Measurements from ENCODE around the gene CAMK1D.

Gene CAMK1D

GRCh38 chr10:12501841-12502525 is 152.6 kb downstream of the CAMK1D start:
- Mint-ChIP-seq H3K27ac (no peak overlapping the region), H3K27me3 (no peaks in the 10 kb centered on the region), H3K4me3 (no peak overlapping the region), H3K9me3 (no peaks in the 10 kb centered on the region), H3K36me3 (ENCODE audit: low read depth) (no peaks in the 10 kb centered on the region), H3K4me1 (ENCODE audit: low read depth) (peaks cover 46% of the 10 kb centered on the region)

- Mint-ChIP-seq H3K4me1 (ENCODE audit: low read depth) (peaks cover 53% of the 10 kb centered on the region), H3K27me3 (no peaks in the 10 kb centered on the region), H3K27ac (no peak overlapping the region)
Measured at GRCh38 chr10:12502526-12503274, 153.4 kb downstream of the CAMK1D start.

GRCh38 chr10:12503311-12503710 is 154.0 kb downstream of the CAMK1D start:
- Mint-ChIP-seq H3K27me3 (no peaks in the 10 kb centered on the region), H3K4me1 (ENCODE audit: low read depth) (peaks cover 54% of the 10 kb centered on the region), H3K36me3 (ENCODE audit: low read depth) (peaks cover 4% of the 10 kb centered on the region), H3K27ac (no peak overlapping the region), H3K9me3 (no peaks in the 10 kb centered on the region), H3K4me3 (no peak overlapping the region)

More at GRCh38 chr10:12502526-12503274, 153.4 kb downstream of the CAMK1D start:
- Mint-ChIP-seq H3K36me3 (ENCODE audit: low read depth) (no peaks in the 10 kb centered on the region), H3K9me3 (no peaks in the 10 kb centered on the region), H3K4me3 (no peak overlapping the region)

DNA sequence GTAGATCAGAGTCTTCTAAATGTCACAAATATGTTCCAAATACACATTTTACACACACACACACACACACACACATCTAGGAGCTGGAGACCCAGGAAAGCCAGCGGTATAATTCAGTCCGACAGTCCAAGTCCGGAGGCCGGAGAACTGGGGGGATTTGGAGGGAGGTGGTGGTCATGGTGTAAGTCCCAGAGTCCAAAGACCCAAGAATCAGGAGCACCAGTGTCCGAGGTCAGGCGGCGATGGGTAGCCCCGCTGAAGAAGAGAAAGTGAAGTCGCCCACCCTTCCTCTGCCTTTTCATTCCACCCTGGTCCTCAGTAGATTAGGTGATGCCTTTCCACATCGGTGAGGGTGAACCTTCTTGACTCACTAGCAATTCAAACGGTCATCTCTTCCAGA is 154.8 kb downstream of the CAMK1D start:
- peaks cover 7% of the 10 kb centered on the region for H3K36me3 Mint-ChIP-seq (ENCODE audit: low read depth)
- H3K27me3 Mint-ChIP-seq: no peaks in the 10 kb centered on the region
- H3K4me1 Mint-ChIP-seq (ENCODE audit: low read depth): peaks cover 52% of the 10 kb centered on the region
- H3K27ac Mint-ChIP-seq: no peak overlapping the region
- no peaks in the 10 kb centered on the region for H3K9me3 Mint-ChIP-seq
- H3K4me3 Mint-ChIP-seq: no peak overlapping the region

- Mint-ChIP-seq H3K27me3 (no peaks in the 10 kb centered on the region), H3K36me3 (ENCODE audit: low read depth) (peaks cover 7% of the 10 kb centered on the region), H3K4me3 (no peak overlapping the region), H3K4me1 (ENCODE audit: low read depth) (peaks cover 52% of the 10 kb centered on the region), H3K9me3 (no peaks in the 10 kb centered on the region), H3K27ac (no peak overlapping the region)
Measured at GRCh38 chr10:12504628-12505027, 155.3 kb downstream of the CAMK1D start.

DNA sequence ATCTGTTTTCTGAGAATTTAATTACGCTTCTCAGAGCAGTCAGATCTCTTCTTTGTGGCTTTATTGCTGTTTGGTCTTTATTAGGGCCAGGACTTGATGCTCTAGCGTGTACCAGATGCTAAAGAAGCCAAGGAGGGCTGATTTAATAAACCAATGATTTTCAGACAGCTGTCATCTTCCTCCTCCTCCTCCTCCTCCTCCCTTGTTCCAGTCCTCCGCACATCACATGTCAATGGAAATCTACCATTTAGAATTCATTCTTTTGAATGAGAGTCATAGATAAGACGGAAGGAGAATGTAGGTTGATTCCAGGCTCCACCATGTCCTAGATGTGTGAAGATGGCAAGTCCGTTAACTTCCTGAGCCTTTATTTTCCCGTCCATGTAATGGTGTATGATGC is 156.3 kb downstream of the CAMK1D start:
- Mint-ChIP-seq H3K27me3 (no peaks in the 10 kb centered on the region), H3K4me3 (no peak overlapping the region), H3K9me3 (no peaks in the 10 kb centered on the region), H3K4me1 (ENCODE audit: low read depth) (peaks cover 56% of the 10 kb centered on the region), H3K36me3 (ENCODE audit: low read depth) (peaks cover 7% of the 10 kb centered on the region), H3K27ac (no peak overlapping the region)

- H3K4me1 Mint-ChIP-seq (ENCODE audit: low read depth): peaks cover 50% of the 10 kb centered on the region
- H3K4me3 Mint-ChIP-seq: no peak overlapping the region
- peaks cover 7% of the 10 kb centered on the region for H3K36me3 Mint-ChIP-seq (ENCODE audit: low read depth)
- peak overlapping the region; percentile 14 for H3K27ac Mint-ChIP-seq
- H3K9me3 Mint-ChIP-seq: no peaks in the 10 kb centered on the region
- H3K27me3 Mint-ChIP-seq: no peaks in the 10 kb centered on the region
Measured at GRCh38 chr10:12507165-12507850, 158.0 kb downstream of the CAMK1D start.

- Mint-ChIP-seq H3K27ac (no peak overlapping the region), H3K27me3 (no peaks in the 10 kb centered on the region), H3K36me3 (ENCODE audit: low read depth) (peaks cover 7% of the 10 kb centered on the region), H3K4me3 (no peak overlapping the region), H3K9me3 (no peaks in the 10 kb centered on the region), H3K4me1 (ENCODE audit: low read depth) (peaks cover 49% of the 10 kb centered on the region)
Measured at GRCh38 chr10:12508165-12508564, 158.8 kb downstream of the CAMK1D start.

GRCh38 chr10:12509016-12509793 is 159.9 kb downstream of the CAMK1D start:
- H3K27me3 Mint-ChIP-seq: no peaks in the 10 kb centered on the region
- H3K36me3 Mint-ChIP-seq (ENCODE audit: low read depth): peaks cover 7% of the 10 kb centered on the region
- H3K27ac Mint-ChIP-seq: no peak overlapping the region
- H3K4me3 Mint-ChIP-seq: no peak overlapping the region
- no peaks in the 10 kb centered on the region for H3K9me3 Mint-ChIP-seq
- H3K4me1 Mint-ChIP-seq (ENCODE audit: low read depth): peaks cover 52% of the 10 kb centered on the region

DNA sequence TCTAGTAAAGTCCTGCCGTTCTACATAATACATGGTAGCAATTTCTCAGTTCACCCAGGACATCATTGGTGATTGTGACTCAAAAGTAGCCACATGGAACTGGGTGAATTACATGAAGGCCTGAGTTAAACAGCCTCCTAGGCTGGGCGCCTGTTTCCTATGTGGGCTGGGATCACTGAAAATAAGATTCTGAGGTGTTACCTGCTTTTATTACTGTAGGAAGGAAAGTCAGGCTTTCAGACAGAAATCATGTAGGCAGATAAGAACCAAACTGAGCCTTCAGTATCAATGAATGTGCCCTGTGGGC is 160.4 kb downstream of the CAMK1D start:
- Mint-ChIP-seq H3K36me3 (ENCODE audit: low read depth) (peaks cover 7% of the 10 kb centered on the region), H3K9me3 (no peaks in the 10 kb centered on the region), H3K27me3 (no peaks in the 10 kb centered on the region), H3K27ac (no peak overlapping the region), H3K4me1 (ENCODE audit: low read depth) (peaks cover 55% of the 10 kb centered on the region), H3K4me3 (no peak overlapping the region)

- Mint-ChIP-seq H3K27ac (peak overlapping the region; percentile 74), H3K36me3 (ENCODE audit: low read depth) (peaks cover 7% of the 10 kb centered on the region), H3K9me3 (no peaks in the 10 kb centered on the region), H3K27me3 (no peaks in the 10 kb centered on the region), H3K4me1 (ENCODE audit: low read depth) (peaks cover 48% of the 10 kb centered on the region), H3K4me3 (no peak overlapping the region)
Measured at GRCh38 chr10:12510501-12510941, 161.2 kb downstream of the CAMK1D start.

DNA sequence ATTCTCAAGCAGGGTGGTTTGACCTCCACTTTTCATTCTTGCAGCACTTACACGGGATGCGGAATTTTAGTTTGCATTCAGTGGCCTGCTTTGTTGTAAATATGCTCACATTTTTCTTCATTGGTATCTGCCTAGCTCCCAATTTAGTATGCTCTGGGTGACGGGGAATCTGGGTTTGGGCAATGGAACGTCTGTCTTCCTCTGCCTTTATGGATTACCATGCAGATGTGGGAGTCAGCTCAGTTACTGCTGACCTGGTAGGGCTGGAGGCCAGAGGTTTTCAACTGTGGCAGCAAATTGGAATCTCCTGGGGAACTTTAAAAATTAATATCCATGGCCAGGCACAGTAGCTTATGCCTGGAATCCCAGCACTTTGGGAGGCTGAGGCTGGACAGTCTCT is 161.6 kb downstream of the CAMK1D start:
- H3K4me3 Mint-ChIP-seq: no peak overlapping the region
- H3K36me3 Mint-ChIP-seq (ENCODE audit: low read depth): peaks cover 7% of the 10 kb centered on the region
- no peak overlapping the region for H3K27ac Mint-ChIP-seq
- no peaks in the 10 kb centered on the region for H3K27me3 Mint-ChIP-seq
- H3K9me3 Mint-ChIP-seq: no peaks in the 10 kb centered on the region
- peaks cover 48% of the 10 kb centered on the region for H3K4me1 Mint-ChIP-seq (ENCODE audit: low read depth)

GRCh38 chr10:12511651-12512050 is 162.3 kb downstream of the CAMK1D start:
- no peaks in the 10 kb centered on the region for H3K27me3 Mint-ChIP-seq
- H3K9me3 Mint-ChIP-seq: no peaks in the 10 kb centered on the region
- H3K4me1 Mint-ChIP-seq (ENCODE audit: low read depth): peaks cover 48% of the 10 kb centered on the region
- H3K27ac Mint-ChIP-seq: no peak overlapping the region
- H3K4me3 Mint-ChIP-seq: no peak overlapping the region
- H3K36me3 Mint-ChIP-seq (ENCODE audit: low read depth): peaks cover 7% of the 10 kb centered on the region

DNA sequence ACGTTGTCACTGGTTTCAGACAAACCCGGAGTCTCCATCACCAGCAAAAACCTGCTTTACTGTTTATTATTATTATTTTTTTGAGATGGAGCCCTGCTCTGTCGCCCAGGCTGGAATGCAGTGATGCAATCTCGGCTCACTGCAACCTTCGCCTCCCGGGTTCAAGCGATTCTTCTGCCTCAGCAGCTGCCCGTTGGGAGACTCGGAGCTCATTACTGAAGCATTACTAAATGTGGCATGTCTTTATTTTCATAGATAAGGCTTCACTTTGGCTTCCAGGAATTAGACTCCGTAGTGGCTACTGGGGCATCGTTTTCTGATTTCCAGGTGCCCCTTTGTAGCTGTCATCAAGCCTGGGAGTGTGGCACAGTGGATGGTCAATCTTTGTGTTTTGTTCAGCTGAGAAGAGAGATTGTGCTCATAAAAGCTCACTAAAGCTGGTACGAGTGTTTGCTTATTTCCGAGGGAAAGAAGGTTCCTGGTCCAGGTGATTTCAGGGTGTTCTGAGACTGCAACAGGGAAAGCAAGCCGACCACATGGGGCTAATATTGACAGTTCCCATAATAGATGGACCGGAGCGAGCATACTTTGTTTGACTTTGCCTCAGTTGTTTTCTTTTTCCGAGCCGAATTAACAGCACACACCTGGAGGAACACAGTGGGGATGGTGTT is 163.1 kb downstream of the CAMK1D start:
- no peaks in the 10 kb centered on the region for H3K9me3 Mint-ChIP-seq
- H3K36me3 Mint-ChIP-seq (ENCODE audit: low read depth): peaks cover 7% of the 10 kb centered on the region
- H3K4me3 Mint-ChIP-seq: no peak overlapping the region
- no peak overlapping the region for H3K27ac Mint-ChIP-seq
- peaks cover 42% of the 10 kb centered on the region for H3K4me1 Mint-ChIP-seq (ENCODE audit: low read depth)
- H3K27me3 Mint-ChIP-seq: no peaks in the 10 kb centered on the region

All from stimulated activated naive CD8-positive, alpha-beta T cell treated with anti-CD3 and anti-CD28 coated beads, Interleukin-15, Interleukin-2, amounts not matched to agents 100 ng/mL and 50 ng/mL, for 24 hours (primary cell).